HG03135 (cell line): ENCODE data around the gene ERI3.
"Not testable (repeated sequence)": the region's sequence is repeated elsewhere in the genome, so short reads cannot be mapped to it uniquely, and the experiment has no call there.

Source experiments
- ATAC-seq: cut with Tn5 transposase; IDR thresholded peaks from one replicate; pipeline ENCODE4 v1.9.1; 2021; ENCODE audit warnings: mild to moderate bottlenecking, moderate library complexity; ENCODE audit not compliant: unreplicated experiment

ERI3 gene

DNA sequence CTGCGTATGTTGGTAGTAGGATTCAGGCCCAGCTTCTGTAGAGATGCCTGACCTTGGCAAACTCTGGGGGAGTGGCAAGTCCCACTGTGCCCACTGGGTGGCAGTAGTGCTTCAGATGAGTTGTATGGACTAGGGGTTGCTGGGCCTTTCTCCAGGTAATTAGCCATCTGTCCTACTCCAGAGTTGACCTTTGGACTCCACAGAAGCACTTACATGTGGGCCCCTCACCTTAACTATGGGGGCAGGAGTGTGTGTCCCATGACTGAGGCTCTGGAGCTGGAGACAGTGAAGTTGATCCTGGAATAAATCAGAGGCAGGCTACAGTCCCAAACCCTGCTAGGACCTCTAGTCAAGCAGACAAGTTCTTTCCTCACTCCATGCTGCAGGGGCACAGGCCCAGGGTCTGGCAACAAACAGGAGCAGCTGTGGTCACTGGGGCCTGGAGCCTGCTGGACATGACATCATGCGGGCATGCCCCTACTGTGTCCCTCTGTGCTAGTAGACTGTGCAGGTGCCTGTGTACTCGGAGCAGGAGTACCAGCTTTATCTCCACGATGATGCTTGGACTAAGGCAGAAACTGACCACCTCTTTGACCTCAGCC is 137.1 kb downstream of the ERI3 start:
- ATAC-seq, result no peak

DNA sequence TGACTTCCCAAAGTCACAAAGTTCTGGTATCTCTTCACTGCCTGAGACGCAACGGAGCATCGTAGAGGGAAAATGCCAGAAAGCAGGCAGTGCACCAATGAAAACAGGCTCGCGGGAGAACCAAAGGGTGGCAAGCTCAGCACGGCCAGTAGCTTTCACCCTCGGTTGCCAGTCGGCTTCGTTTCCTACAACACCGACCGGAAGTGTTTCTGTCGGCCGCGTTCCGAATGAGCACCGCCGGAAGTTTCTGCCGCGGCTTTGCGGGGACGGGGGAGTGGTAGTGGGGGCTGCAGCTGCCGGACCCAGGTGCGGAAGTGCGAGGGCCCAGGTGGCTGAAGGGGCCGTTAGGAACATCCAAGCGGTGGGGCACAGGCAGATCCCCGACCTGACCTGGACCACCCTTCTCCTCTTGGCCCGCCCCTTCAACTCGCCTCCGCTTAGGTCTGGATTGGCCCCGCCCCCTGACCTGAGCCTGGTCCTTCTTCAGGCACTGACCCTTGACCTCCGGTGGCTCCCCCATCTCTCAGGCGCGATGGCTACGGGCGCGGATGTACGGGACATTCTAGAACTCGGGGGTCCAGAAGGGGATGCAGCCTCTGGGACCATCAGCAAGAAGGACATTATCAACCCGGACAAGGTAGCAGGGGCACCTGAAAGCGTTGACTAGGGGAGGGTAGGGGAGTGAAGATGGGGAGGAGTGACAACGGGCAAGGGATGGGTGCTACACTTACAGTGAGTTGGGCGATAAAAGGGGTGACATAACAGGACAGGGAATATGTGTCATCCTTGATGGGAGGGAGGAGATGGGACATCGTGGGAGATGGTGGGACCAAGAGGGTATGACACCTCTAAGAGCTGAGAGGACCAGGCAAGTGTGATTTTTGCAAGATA is 141.6 kb downstream of the ERI3 start, which contains the start of gene DMAP1:
Gene DMAP1, plus strand, starts transcription at position 250 of the 891 bp plus-strand sequence. Its CDS starts 283 bp downstream, at position 533.
- ATAC-seq, result peak; percentile 70

DNA sequence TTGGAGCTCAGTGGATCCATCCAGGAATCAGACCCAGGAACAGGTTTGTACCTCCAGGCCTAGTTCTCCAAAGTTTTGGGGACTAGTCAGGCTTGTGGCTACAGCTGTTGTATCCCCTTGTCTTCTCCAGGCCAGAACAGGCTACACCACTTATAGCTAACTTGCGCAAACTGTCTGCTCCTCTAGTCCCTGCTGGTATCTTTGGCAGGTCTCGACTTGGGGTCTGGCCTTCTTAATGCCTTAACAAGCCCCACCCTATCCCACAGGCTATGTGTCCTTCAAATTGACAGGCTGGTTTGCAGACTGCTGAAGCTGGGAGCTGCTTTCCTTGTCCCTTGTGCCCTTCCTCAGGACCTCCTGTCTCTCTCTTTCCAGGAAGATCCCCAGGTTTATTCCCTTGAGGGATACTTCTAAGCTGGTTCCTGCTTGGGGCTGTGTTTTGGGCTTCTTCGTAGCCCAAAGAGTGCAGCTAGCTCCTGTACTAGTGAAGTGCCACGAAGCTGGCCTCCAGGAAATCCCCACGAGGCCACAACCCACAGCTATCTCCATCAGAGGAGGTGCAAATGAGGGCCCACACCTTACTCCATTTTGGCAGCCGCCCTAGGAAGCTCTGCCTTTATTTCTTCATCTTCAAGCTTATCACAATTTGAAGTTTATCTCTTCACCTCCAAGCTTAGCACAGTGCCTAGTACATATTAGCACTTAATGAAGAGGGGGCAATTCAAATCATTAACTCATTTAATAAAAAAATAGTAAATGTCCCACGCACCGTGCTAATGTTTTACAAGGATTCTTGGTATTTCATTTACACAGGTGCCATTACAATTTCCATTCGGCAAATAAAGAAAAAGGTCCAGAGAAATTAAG is 142.5 kb downstream of the ERI3 start:
- ATAC-seq, result no peak

DNA sequence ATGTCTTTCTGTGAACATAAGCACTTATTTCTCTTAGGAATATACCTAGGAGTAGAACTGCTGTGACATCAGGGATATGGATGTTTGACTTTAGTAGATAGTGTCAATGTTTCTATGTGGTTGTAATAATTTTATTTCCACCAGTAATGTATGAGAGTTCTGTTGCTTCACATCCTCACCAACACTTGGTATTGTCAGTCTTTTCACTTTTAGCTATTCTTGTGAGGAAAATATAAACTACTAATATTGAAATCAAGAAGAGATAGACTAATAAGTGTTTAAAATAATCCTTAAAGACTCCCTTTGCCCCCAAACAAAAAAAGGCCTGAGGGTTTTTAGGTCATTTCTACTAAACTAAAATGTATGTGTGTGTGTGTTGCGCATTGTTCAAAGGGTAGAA is 144.5 kb downstream of the ERI3 start:
- ATAC-seq, result no peak

DNA sequence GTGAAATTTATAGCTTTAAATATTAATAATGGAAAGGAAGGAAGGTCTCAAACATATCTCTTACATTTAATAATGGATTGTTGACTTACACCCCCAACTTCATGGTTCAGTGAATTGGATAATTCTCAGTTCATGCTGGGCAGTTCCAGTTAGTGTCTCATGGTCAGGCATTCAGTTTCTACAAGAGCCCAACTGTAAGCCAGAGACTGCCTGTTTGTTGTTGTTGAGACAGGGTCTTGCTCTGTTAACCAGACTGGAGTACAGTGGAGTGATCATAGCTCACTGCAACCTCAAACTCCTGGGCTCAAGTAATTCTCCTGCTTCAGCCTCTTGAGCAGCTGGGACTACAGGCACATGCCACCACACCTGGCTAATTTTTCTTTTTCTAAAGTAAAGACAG is 146.8 kb downstream of the ERI3 start:
- no peak for ATAC-seq

DNA sequence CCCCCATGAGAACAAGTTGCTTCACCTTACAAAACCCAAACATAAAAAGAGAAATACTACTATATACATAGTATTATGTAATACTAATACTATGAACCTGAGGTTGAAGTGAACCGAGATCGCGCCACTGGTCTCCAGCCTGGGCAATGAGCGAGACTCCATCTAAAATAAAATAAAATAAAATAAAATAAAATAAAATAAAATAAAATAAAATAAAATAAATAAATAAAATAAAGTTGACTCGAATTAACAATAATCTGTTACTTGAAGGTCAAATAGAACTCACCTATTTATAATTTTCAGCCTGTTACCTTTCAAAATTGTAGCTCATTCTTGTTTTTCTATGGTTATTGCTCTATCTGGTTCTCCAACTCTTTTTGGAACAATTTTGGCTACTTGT is 148.5 kb downstream of the ERI3 start:
- ATAC-seq, result not testable (repeated sequence)

DNA sequence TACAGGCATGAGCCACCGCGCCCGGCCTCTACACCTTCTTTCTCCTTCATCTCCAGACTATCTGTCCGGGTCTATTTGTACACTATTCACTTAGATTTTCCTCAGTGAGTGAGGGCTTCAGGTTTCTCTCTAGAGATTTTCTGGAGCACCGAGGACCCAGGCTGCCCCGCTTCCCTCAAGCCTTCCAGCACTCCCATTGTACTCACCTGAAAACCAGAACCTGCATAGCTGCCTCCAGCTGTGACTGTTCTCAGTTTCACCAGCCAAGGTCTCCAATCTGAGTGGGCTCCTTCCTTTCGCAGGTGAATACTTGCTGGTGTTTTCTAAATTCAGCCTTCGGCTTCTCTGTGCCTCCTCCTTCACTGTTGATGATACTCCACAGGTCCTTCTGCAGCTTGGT is 154.7 kb downstream of the ERI3 start:
- no peak for ATAC-seq

DNA sequence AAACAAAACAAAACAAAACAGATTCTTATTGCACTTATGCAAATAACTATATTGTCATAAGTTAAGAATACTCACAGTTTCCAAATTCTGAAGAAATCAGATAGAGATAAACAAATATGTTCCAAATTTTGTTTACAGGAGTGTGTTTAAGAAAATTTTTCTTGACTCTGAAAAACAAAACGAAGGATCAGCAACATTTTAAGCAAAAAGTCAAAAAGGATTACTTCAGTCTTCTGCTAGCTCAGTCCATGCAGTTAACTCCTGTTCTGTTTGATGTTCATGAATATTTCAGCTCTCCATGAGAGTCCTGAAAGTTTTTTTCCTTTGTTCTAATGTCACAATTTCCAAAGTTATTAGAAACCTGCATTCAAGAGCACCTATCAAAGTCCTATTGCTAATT is 180.4 kb downstream of the ERI3 start:
- no peak for ATAC-seq
